Activated T-helper 17 cell treated with anti-CD3 and anti-CD28 coated beads, Interleukin-2, amount 50 U/mL, for 72 hours (primary cell): ENCODE data around the gene ARPC5L. TPM values are rescaled to one million over a fixed set of nuclear protein-coding genes. Genes with fewer than 3 reads are reported as not detected.
A peak's percentile ranks its signal among the peaks of the same experiment; 100 is the strongest.
"Not testable (repeated sequence)": the region's sequence is repeated elsewhere in the genome, so short reads cannot be mapped to it uniquely, and the experiment has no call there.

Experiments
- ATAC-seq: fragments of 150-1000 bp; cut with Tn5 transposase; replicated peaks from 2 replicates; pipeline ENCODE4 v1.10.0; 2021; ENCODE audit warnings: mild to moderate bottlenecking, moderate library complexity
- H3K27ac Mint-ChIP-seq: one replicate; pipeline ENCODE4 v1.8.0; 2022; ENCODE audit warnings: mixed read lengths
- H3K27me3 Mint-ChIP-seq: one replicate; pipeline ENCODE4 v1.8.0; 2022; ENCODE audit warnings: mixed read lengths
- H3K36me3 Mint-ChIP-seq: one replicate; pipeline ENCODE4 v1.8.0; 2022; ENCODE audit warnings: low read depth, mild to moderate bottlenecking, mixed read lengths
- H3K4me1 Mint-ChIP-seq: one replicate; pipeline ENCODE4 v1.8.0; 2022; ENCODE audit warnings: mixed read lengths
- H3K4me3 Mint-ChIP-seq: one replicate; pipeline ENCODE4 v1.8.0; 2022; ENCODE audit warnings: mild to moderate bottlenecking, mixed read lengths
- H3K9me3 Mint-ChIP-seq: one replicate; pipeline ENCODE4 v1.8.0; 2022; ENCODE audit warnings: mixed read lengths
- total RNA-seq, 2 donors: library from RNA; stranded (reverse); gene quantifications; one replicate each; pipeline ENCODE4 v1.2.3, GENCODE V29; 2022

The ARPC5L gene
- total RNA-seq, 2 donors from 2014 or later: 59.7 to 89.7 TPM

GRCh38 chr9:124834591-124834990 lies 27.3 kb upstream of the ARPC5L start:
- no peaks in the 10 kb centered on the region for H3K4me1 Mint-ChIP-seq
- H3K36me3 Mint-ChIP-seq: no peaks in the 10 kb centered on the region
- no peak overlapping the region for H3K27ac Mint-ChIP-seq
- ATAC-seq: peak; percentile 51
- H3K4me3 Mint-ChIP-seq: no peak overlapping the region
- peaks cover 6% of the 10 kb centered on the region for H3K27me3 Mint-ChIP-seq
- H3K9me3 Mint-ChIP-seq: no peaks in the 10 kb centered on the region

GRCh38 chr9:124835026-124835557 lies 26.8 kb upstream of the ARPC5L start:
- no peaks in the 10 kb centered on the region for H3K9me3 Mint-ChIP-seq
- no peaks in the 10 kb centered on the region for H3K4me1 Mint-ChIP-seq
- no peak overlapping the region for H3K4me3 Mint-ChIP-seq
- H3K27ac Mint-ChIP-seq: no peak overlapping the region
- ATAC-seq: no peak
- peaks cover 6% of the 10 kb centered on the region for H3K27me3 Mint-ChIP-seq
- no peaks in the 10 kb centered on the region for H3K36me3 Mint-ChIP-seq

- not testable (repeated sequence) for H3K27ac Mint-ChIP-seq, H3K4me3 Mint-ChIP-seq, H3K36me3 Mint-ChIP-seq, H3K4me1 Mint-ChIP-seq, H3K27me3 Mint-ChIP-seq, ATAC-seq, H3K9me3 Mint-ChIP-seq
Measured at GRCh38 chr9:124838132-124838531, 23.8 kb upstream of the ARPC5L start.

DNA sequence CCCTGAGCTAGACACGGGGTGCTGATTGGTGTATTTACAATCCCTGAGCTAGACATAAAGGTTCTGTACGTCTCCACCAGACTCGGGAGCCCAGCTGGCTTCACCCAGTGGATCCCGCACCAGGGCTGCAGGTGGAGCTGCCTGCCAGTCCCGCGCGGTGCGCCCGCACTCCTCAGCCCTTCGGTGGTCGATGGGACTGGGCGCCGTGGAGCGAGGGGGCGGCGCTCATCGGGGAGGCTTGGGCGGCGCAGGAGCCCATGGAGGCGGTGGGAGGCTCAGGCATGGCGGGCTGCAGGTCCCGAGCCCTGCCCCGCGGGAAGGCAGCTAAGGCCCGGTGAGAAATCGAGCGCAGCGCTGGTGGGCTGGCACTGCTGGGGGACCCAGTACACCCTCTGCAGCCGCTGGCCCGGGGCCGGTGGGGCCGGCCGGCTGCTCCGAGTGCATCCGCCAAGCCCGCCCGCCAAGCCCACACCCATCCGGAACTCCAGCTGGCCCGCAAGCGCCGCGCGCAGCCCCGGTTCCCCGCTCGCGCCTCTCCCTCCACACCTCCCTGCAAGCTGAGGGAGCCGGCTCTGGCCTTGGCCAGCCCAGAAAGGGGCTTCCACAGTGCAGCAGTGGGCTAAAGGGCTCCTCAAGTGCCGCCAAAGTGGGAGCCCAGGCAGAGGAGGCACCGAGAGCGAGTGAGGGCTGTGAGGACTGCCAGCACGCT lies 23.2 kb upstream of the ARPC5L start:
- not testable (repeated sequence) for H3K27ac Mint-ChIP-seq, ATAC-seq, H3K27me3 Mint-ChIP-seq, H3K4me3 Mint-ChIP-seq, H3K9me3 Mint-ChIP-seq, H3K4me1 Mint-ChIP-seq, H3K36me3 Mint-ChIP-seq

GRCh38 chr9:124839612-124840299 lies 22.2 kb upstream of the ARPC5L start:
- H3K27ac Mint-ChIP-seq: no peak overlapping the region
- H3K4me3 Mint-ChIP-seq: no peak overlapping the region
- ATAC-seq: no peak
- H3K36me3 Mint-ChIP-seq: no peaks in the 10 kb centered on the region
- H3K4me1 Mint-ChIP-seq: no peaks in the 10 kb centered on the region
- no peaks in the 10 kb centered on the region for H3K9me3 Mint-ChIP-seq
- H3K27me3 Mint-ChIP-seq: peaks cover 6% of the 10 kb centered on the region

DNA sequence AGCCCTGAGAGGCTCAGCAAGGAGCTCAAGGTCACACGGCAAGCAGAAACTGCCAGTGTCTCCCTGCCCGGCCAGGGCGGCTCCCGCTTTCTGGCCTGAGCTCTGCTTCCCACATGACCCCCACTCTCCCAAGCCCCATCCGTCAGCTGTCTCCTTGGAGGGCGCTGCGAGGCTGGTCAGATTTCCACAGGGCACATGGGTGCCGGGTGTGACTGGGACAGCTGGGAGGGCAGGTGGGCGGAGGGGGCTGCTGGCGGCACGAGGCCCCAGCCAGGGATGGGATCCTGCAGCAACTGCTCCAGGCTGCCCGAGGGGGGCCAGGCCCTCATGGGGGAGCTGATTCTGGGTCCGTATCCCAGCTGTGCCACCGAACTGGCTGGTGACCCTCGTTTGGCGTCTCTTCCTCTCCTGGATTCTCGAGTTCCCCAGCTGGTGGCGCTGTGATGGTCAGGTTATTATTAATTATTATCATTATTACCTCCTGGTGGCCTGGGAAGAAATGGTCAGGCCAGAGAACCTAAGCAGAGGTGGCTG lies 21.6 kb upstream of the ARPC5L start:
- no peaks in the 10 kb centered on the region for H3K9me3 Mint-ChIP-seq
- peaks cover 6% of the 10 kb centered on the region for H3K27me3 Mint-ChIP-seq

GRCh38 chr9:124841075-124841821 lies 20.7 kb upstream of the ARPC5L start:
- no peak overlapping the region for H3K27ac Mint-ChIP-seq
- no peak for ATAC-seq
- H3K4me1 Mint-ChIP-seq: no peaks in the 10 kb centered on the region
- no peaks in the 10 kb centered on the region for H3K9me3 Mint-ChIP-seq
- peaks cover 9% of the 10 kb centered on the region for H3K27me3 Mint-ChIP-seq
- H3K36me3 Mint-ChIP-seq: no peaks in the 10 kb centered on the region
- H3K4me3 Mint-ChIP-seq: no peak overlapping the region

More for the DNA sequence above, 21.6 kb upstream of the ARPC5L start:
- Mint-ChIP-seq H3K4me1 (no peaks in the 10 kb centered on the region), H3K36me3 (no peaks in the 10 kb centered on the region), H3K27ac (no peak overlapping the region), H3K4me3 (no peak overlapping the region)
- no peak for ATAC-seq

GRCh38 chr9:124843456-124844034 lies 18.4 kb upstream of the ARPC5L start:
- no peak for ATAC-seq
- H3K9me3 Mint-ChIP-seq: no peaks in the 10 kb centered on the region
- H3K27ac Mint-ChIP-seq: no peak overlapping the region
- no peaks in the 10 kb centered on the region for H3K4me1 Mint-ChIP-seq
- peaks cover 3% of the 10 kb centered on the region for H3K27me3 Mint-ChIP-seq
- H3K36me3 Mint-ChIP-seq: no peaks in the 10 kb centered on the region
- H3K4me3 Mint-ChIP-seq: no peak overlapping the region

GRCh38 chr9:124844291-124844690 lies 17.6 kb upstream of the ARPC5L start:
- no peaks in the 10 kb centered on the region for H3K9me3 Mint-ChIP-seq
- no peak for ATAC-seq
- H3K27me3 Mint-ChIP-seq: peaks cover 3% of the 10 kb centered on the region
- no peaks in the 10 kb centered on the region for H3K4me1 Mint-ChIP-seq
- H3K36me3 Mint-ChIP-seq: no peaks in the 10 kb centered on the region
- H3K4me3 Mint-ChIP-seq: no peak overlapping the region
- H3K27ac Mint-ChIP-seq: no peak overlapping the region

DNA sequence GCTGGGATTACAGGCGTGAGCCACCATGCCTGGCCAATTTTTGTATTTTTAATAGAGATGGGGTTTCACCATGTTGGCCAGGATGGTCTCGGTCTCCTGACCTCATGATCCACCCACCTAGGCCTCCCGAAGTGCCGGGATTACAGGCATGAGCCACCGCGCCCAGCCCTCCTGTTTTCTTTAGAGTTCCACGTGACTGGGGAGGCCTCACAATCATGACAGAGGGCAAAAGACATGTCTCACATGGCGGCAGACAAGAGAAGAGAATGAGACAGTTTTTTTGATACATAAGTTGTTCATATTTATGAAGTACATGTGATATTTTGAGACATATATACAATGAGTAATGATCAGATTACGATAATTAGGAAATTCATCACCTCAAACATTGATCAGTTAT lies 15.5 kb upstream of the ARPC5L start:
- not testable (repeated sequence) for H3K9me3 Mint-ChIP-seq, ATAC-seq, H3K4me1 Mint-ChIP-seq, H3K27ac Mint-ChIP-seq, H3K4me3 Mint-ChIP-seq, H3K36me3 Mint-ChIP-seq, H3K27me3 Mint-ChIP-seq

GRCh38 chr9:124846969-124847368 lies 15.0 kb upstream of the ARPC5L start:
- no peak for ATAC-seq
- H3K36me3 Mint-ChIP-seq: no peaks in the 10 kb centered on the region
- no peaks in the 10 kb centered on the region for H3K9me3 Mint-ChIP-seq
- H3K27ac Mint-ChIP-seq: no peak overlapping the region
- peaks cover 3% of the 10 kb centered on the region for H3K27me3 Mint-ChIP-seq
- no peaks in the 10 kb centered on the region for H3K4me1 Mint-ChIP-seq
- H3K4me3 Mint-ChIP-seq: no peak overlapping the region

- no peak overlapping the region for H3K27ac Mint-ChIP-seq
- peaks cover 3% of the 10 kb centered on the region for H3K27me3 Mint-ChIP-seq
- peaks cover 6% of the 10 kb centered on the region for H3K4me1 Mint-ChIP-seq
- no peak overlapping the region for H3K4me3 Mint-ChIP-seq
- H3K36me3 Mint-ChIP-seq: no peaks in the 10 kb centered on the region
- no peak for ATAC-seq
- no peaks in the 10 kb centered on the region for H3K9me3 Mint-ChIP-seq
Measured at GRCh38 chr9:124849801-124850200, 12.1 kb upstream of the ARPC5L start.

DNA sequence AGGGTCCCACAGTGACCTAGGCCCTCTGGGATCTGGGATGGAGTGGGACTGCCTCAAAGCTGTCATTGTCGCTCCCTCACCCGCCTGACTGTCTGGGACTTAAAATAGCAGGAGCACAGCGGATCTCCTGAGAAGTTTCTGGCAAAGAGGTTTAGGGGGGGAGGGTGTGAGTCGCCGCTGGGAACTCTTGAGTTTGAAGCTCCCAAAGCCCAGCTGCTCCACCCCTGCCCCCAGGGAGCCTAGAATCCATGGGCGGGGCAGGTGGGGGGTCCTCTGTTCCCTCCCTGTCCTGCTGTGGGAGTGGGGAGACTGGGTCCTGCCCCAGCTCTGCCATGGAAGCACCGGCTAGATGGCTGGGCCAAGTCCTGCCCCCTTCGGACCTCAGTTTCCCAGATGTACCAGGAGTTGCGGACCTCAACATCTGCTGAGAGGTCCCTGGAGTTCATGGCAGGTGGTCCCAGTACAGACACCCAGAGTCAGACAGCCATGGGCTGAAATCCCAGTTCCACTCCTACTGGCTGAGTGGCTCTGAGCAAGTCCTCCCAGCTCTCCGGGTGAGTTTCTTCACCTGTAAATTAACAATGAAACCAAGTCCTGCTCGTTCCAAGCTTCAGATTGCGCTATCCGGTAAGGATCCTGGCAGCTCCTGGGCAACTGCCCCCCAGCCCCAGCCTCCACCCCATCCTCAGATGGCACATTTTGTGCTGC lies 9.7 kb upstream of the ARPC5L start:
- ATAC-seq: no peak
- H3K36me3 Mint-ChIP-seq: peaks cover 8% of the 10 kb centered on the region
- H3K4me1 Mint-ChIP-seq: peaks cover 11% of the 10 kb centered on the region
- peak overlapping the region; percentile 61 for H3K4me3 Mint-ChIP-seq
- peak overlapping the region; percentile 76 for H3K27ac Mint-ChIP-seq
- H3K9me3 Mint-ChIP-seq: no peaks in the 10 kb centered on the region
- no peaks in the 10 kb centered on the region for H3K27me3 Mint-ChIP-seq
